Rectal smooth muscle tissue (tissue), 1 donor: Measurements from ENCODE around the gene GTPBP2.

Experiments
- H3K27ac ChIP-seq: one replicate; pipeline ENCODE4 v1.7.0; 2013; ENCODE audit warnings: low read depth, low read length, inconsistent platforms
- H3K27me3 ChIP-seq: one replicate; pipeline ENCODE4 v1.7.0; 2013; ENCODE audit warnings: low read length; ENCODE audit not compliant: control insufficient read depth, insufficient read depth
- H3K36me3 ChIP-seq: one replicate; pipeline ENCODE4 v1.7.0; 2013; ENCODE audit warnings: low read length; ENCODE audit not compliant: control insufficient read depth, insufficient read depth
- H3K4me1 ChIP-seq: one replicate; pipeline ENCODE4 v1.7.0; 2013; ENCODE audit warnings: low read length; ENCODE audit not compliant: control insufficient read depth, insufficient read depth
- H3K4me3 ChIP-seq: one replicate; pipeline ENCODE4 v1.7.0; 2013; ENCODE audit warnings: low read length
- H3K9ac ChIP-seq: one replicate; pipeline ENCODE4 v1.7.0; 2013; ENCODE audit warnings: low read length

The GTPBP2 gene

DNA sequence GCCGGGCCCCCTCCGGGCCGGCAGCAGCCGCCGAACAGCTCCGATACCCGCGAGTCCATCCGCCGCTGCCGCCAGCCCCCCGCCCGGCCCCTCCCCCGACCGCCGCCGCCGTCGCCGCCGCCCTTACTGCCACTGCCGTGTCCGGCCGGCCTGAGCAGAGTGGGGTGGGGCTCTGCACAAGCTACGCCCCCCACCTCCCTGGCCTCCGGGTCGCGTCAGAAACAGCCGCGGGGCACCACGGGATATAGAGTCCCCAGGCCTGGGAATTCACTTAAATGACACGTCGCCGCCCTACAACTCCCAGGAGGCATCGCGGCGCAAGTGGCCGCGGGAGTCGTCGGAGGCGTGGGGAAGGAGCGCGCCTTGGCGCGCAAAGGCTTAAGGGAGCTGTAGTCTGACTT, at the start of gene GTPBP2:
TSS of gene GTPBP2 (minus strand) at position 161 of the 401 bp plus-strand sequence. CDS start at position 59, 102 bp downstream.
- peak within 1 kb of the TSS; percentile 99 for H3K4me3 ChIP-seq
- H3K9ac ChIP-seq = peak within 1 kb of the TSS; percentile 96
- H3K27ac ChIP-seq = peak within 1 kb of the TSS; percentile 96
- peaks cover 18% of the 10 kb centered on the region for H3K36me3 ChIP-seq
- H3K4me1 ChIP-seq = peaks cover 8% of the 10 kb centered on the region
- H3K27me3 ChIP-seq = no peaks in the 10 kb centered on the region

GRCh38 chr6:43678341-43678740, 49.3 kb upstream of the GTPBP2 start:
- H3K36me3 ChIP-seq = peaks cover 33% of the 10 kb centered on the region
- H3K27me3 ChIP-seq = no peaks in the 10 kb centered on the region
- no peak overlapping the region for H3K9ac ChIP-seq
- H3K4me1 ChIP-seq = no peaks in the 10 kb centered on the region
- H3K27ac ChIP-seq = no peak overlapping the region
- H3K4me3 ChIP-seq = no peak overlapping the region

- no peaks in the 10 kb centered on the region for H3K27me3 ChIP-seq
- peaks cover 33% of the 10 kb centered on the region for H3K36me3 ChIP-seq
- H3K9ac ChIP-seq = no peak overlapping the region
- no peaks in the 10 kb centered on the region for H3K4me1 ChIP-seq
- no peak overlapping the region for H3K27ac ChIP-seq
- H3K4me3 ChIP-seq = no peak overlapping the region
These were observed 48.7 kb upstream of the GTPBP2 start for GRCh38 chr6:43677759-43678158.

GRCh38 chr6:43676962-43677606, 48.0 kb upstream of the GTPBP2 start:
- Histone ChIP-seq H3K4me3 (no peak overlapping the region), H3K36me3 (peaks cover 33% of the 10 kb centered on the region), H3K9ac (no peak overlapping the region), H3K4me1 (no peaks in the 10 kb centered on the region), H3K27me3 (no peaks in the 10 kb centered on the region), H3K27ac (no peak overlapping the region)

DNA sequence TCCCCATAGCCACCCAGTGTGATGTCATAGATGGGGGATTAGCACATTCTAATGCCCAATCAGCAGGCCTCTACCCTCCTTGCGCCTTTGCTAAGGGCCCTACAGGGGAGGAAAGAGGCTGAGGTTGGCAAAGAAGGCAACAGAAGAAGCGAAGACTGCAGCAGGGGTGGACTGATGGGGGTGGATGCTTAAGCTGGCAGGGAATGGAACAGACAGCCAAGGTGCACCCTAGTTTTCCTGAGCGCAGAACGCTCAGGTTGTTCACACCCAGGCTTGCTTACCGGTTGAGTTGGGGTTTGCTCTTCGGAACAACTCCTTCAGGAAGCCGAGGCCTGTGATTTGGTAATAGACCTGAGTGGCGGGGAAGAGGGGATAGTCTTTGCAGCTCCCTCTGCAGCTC, 45.9 kb upstream of the GTPBP2 start:
- no peak overlapping the region for H3K9ac ChIP-seq
- peaks cover 2% of the 10 kb centered on the region for H3K4me1 ChIP-seq

DNA sequence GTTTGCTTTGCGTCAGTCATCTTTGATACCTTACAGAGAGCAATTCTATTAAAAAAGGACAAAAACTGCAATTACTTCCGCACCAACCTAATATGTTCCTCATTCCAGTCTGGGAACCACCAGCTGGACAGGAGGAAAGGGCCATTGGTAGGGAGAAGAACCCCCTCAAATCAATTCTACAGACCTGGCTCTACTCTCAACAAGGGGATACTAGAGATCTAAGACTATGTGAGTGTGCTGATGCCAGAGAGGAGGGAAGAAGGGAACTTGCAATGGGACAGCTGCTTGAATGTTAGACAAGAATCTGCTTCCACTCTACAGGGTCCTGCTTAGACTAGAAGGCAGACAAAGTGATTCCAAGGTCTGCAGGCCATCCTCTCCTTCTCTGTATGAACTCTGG, 45.2 kb upstream of the GTPBP2 start:
- peaks cover 4% of the 10 kb centered on the region for H3K4me1 ChIP-seq
- no peak overlapping the region for H3K27ac ChIP-seq
- no peak overlapping the region for H3K9ac ChIP-seq
- H3K4me3 ChIP-seq = no peak overlapping the region
- no peaks in the 10 kb centered on the region for H3K27me3 ChIP-seq
- peaks cover 45% of the 10 kb centered on the region for H3K36me3 ChIP-seq

More for the DNA sequence above, 45.9 kb upstream of the GTPBP2 start:
- no peaks in the 10 kb centered on the region for H3K27me3 ChIP-seq
- peaks cover 45% of the 10 kb centered on the region for H3K36me3 ChIP-seq
- no peak overlapping the region for H3K4me3 ChIP-seq
- H3K27ac ChIP-seq = no peak overlapping the region

- H3K27ac ChIP-seq = no peak overlapping the region
- no peaks in the 10 kb centered on the region for H3K27me3 ChIP-seq
- H3K4me3 ChIP-seq = no peak overlapping the region
- peaks cover 44% of the 10 kb centered on the region for H3K36me3 ChIP-seq
- peaks cover 11% of the 10 kb centered on the region for H3K4me1 ChIP-seq
- H3K9ac ChIP-seq = no peak overlapping the region
These were observed 44.5 kb upstream of the GTPBP2 start for GRCh38 chr6:43673444-43674084.

GRCh38 chr6:43671801-43672690, 43.0 kb upstream of the GTPBP2 start:
- no peak overlapping the region for H3K4me3 ChIP-seq
- peaks cover 23% of the 10 kb centered on the region for H3K4me1 ChIP-seq
- no peak overlapping the region for H3K27ac ChIP-seq
- H3K9ac ChIP-seq = no peak overlapping the region
- H3K27me3 ChIP-seq = no peaks in the 10 kb centered on the region
- peaks cover 40% of the 10 kb centered on the region for H3K36me3 ChIP-seq

DNA sequence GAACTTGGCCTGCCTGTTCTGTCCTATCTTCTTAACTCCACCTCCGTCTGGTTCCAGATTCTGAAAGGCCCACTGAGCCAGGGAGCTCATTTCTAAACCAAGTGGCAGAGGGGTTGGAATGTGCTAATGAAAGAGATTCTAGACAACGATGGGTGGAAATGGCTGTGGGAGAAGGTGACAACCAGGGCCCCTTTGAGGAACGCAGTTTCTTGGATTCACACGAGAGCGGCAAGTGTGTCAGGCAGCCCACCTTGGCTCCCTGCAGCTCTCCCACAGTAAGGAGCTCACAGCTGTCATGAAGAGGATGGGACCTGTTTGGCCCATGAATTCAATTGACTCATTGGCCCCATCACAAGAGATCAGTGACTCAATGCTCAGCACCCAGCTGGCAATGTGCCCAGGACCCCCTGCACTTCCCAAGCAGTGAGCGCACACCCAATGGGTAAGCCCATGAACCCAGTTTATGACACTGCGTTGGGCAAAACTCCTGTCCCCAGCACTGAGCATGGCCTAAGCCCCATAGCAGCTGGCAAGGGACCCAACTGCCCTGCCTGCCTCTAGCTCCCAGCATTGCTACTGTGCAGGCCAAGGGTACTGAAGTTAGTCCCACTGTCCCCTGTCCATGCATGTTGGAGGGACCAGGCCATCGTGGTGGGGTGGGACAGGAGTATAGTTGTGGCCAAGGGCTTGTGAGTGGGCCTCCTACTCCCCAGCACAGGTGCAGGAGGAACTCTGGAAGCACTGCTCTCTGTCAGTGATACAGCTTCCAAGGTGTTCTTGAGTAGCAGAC, 42.1 kb upstream of the GTPBP2 start:
- peaks cover 23% of the 10 kb centered on the region for H3K4me1 ChIP-seq
- H3K9ac ChIP-seq = no peak overlapping the region
- H3K27ac ChIP-seq = no peak overlapping the region
- no peak overlapping the region for H3K4me3 ChIP-seq
- peaks cover 32% of the 10 kb centered on the region for H3K36me3 ChIP-seq
- no peaks in the 10 kb centered on the region for H3K27me3 ChIP-seq

GRCh38 chr6:43670623-43670986, 41.5 kb upstream of the GTPBP2 start:
- H3K4me3 ChIP-seq = no peak overlapping the region
- H3K36me3 ChIP-seq = peaks cover 30% of the 10 kb centered on the region
- no peak overlapping the region for H3K9ac ChIP-seq
- H3K27ac ChIP-seq = no peak overlapping the region
- H3K27me3 ChIP-seq = peaks cover 1% of the 10 kb centered on the region
- peaks cover 23% of the 10 kb centered on the region for H3K4me1 ChIP-seq

GRCh38 chr6:43669922-43670622, 41.0 kb upstream of the GTPBP2 start:
- no peak overlapping the region for H3K4me3 ChIP-seq
- H3K9ac ChIP-seq = no peak overlapping the region
- peaks cover 25% of the 10 kb centered on the region for H3K36me3 ChIP-seq
- peak overlapping the region; percentile 53 for H3K27ac ChIP-seq
- peaks cover 1% of the 10 kb centered on the region for H3K27me3 ChIP-seq
- H3K4me1 ChIP-seq = peaks cover 23% of the 10 kb centered on the region
